Endodermal cell (in vitro differentiated cells): Measurements from ENCODE around the gene GSG1L. TPM values are rescaled to one million over a fixed set of nuclear protein-coding genes. Genes with fewer than 3 reads are reported as not detected.

ENCODE experiments used
- DNase-seq: peaks from one replicate; pipeline ENCODE4 v3.0.0-alpha.2; 2017
- H3K27ac ChIP-seq: 2 replicates; pipeline ENCODE4 v1.5.1; 2013; ENCODE audit warnings: mild to moderate bottlenecking, low read depth, low read length, moderate library complexity
- H3K27me3 ChIP-seq: 2 replicates; pipeline ENCODE4 v1.6.1; 2013; ENCODE audit warnings: mild to moderate bottlenecking, low read length, moderate library complexity; ENCODE audit not compliant: insufficient read depth, control insufficient read depth, poor library complexity, severe bottlenecking
- H3K36me3 ChIP-seq: 2 replicates; pipeline ENCODE4 v1.7.0; 2013; ENCODE audit warnings: mild to moderate bottlenecking, low read length, moderate library complexity; ENCODE audit not compliant: control insufficient read depth, insufficient read depth
- H3K4me1 ChIP-seq: one replicate; pipeline ENCODE4 v1.7.0; 2013; ENCODE audit warnings: low read length; ENCODE audit not compliant: control insufficient read depth, insufficient read depth
- H3K4me3 ChIP-seq: 2 replicates; pipeline ENCODE4 v1.5.1; 2013; ENCODE audit warnings: mild to moderate bottlenecking, low read length, moderate library complexity
- H3K9ac ChIP-seq: 2 replicates; pipeline ENCODE4 v1.6.1; 2013; ENCODE audit warnings: mild to moderate bottlenecking, low read length, moderate library complexity; ENCODE audit not compliant: poor library complexity, severe bottlenecking; ENCODE audit errors: extremely low read depth
- H3K9me3 ChIP-seq: 2 replicates; pipeline ENCODE4 v1.6.1; 2013; ENCODE audit warnings: mild to moderate bottlenecking, low read length, moderate library complexity; ENCODE audit not compliant: control insufficient read depth
- H3K27ac Mint-ChIP-seq: 2 replicates; pipeline ENCODE4 v1.8.0; 2020; ENCODE audit warnings: mixed read lengths
- H3K27me3 Mint-ChIP-seq: 2 replicates; pipeline ENCODE4 v1.8.0; 2021; ENCODE audit warnings: mild to moderate bottlenecking, mixed read lengths; ENCODE audit not compliant: insufficient read depth
- H3K36me3 Mint-ChIP-seq: 2 replicates; pipeline ENCODE4 v1.8.0; 2020; ENCODE audit warnings: low read depth, mixed read lengths
- H3K4me1 Mint-ChIP-seq: 2 replicates; pipeline ENCODE4 v1.8.0; 2020; ENCODE audit warnings: mixed read lengths
- H3K4me3 Mint-ChIP-seq: 2 replicates; pipeline ENCODE4 v1.8.0; 2020; ENCODE audit warnings: mild to moderate bottlenecking, moderate library complexity, mixed read lengths
- H3K9me3 Mint-ChIP-seq: 2 replicates; pipeline ENCODE4 v1.8.0; 2020; ENCODE audit warnings: mild to moderate bottlenecking, mixed read lengths
- CTCF ChIP-seq: fragments of 200-600 bp; sonication (generic); conservative IDR thresholded peaks from 2 replicates; pipeline ENCODE4 v1.5.0; 2021; ENCODE audit warnings: antibody characterized with exemption, mild to moderate bottlenecking
- WGBS, 2 experiments: methylation state at CpG; one replicate each; pipeline versions ENCODE4 v1.1.5 to v1.1.7; 2013; ENCODE audit warnings: missing lambda C conversion rate in 2 of 2, mixed read lengths in 1 of 2; ENCODE audit not compliant: insufficient coverage in 1 of 2, insufficient read length in 1 of 2; 5-methylcytosine and 5-hydroxymethylcytosine counted together
- total RNA-seq, 2 donors: library from RNA; stranded (reverse); fragmentation: NEBNext Ultra II Directional in 1 of 2; extraction: Animal tissue kit (Norgen Biotek cat#: 25700) in 1 of 2; gene quantifications; 2 replicates in 1 of 2; 3 replicates in 1 of 2; pipeline ENCODE4 v1.2.1, GENCODE V29; 2021

Gene GSG1L
- total RNA-seq, 2 donors from 2014 or later, result 0.24 TPM; not detected in 1

GRCh38 chr16:27819881-27820610 lies 243.5 kb downstream of the GSG1L start:
- no peaks in the 10 kb centered on the region for H3K9me3 ChIP-seq
- no peak overlapping the region for H3K4me3 Mint-ChIP-seq
- H3K36me3 Mint-ChIP-seq, result no peaks in the 10 kb centered on the region
- no peak overlapping the region for H3K4me3 ChIP-seq
- no peak for TF ChIP-seq CTCF
- H3K27ac ChIP-seq, result no peak overlapping the region
- H3K4me1 Mint-ChIP-seq, result peaks cover 9% of the 10 kb centered on the region
- DNase-seq, result peak; percentile 18
- H3K9ac ChIP-seq, result no peak overlapping the region
- no peak overlapping the region for H3K27ac Mint-ChIP-seq
- 91 to 94% methylated on average over 16 to 20 of the region's 20 CpGs for WGBS, 2 experiments
- H3K36me3 ChIP-seq, result no peaks in the 10 kb centered on the region
- no peaks in the 10 kb centered on the region for H3K9me3 Mint-ChIP-seq
- peaks cover 3% of the 10 kb centered on the region for H3K4me1 ChIP-seq
- no peaks in the 10 kb centered on the region for H3K27me3 ChIP-seq
- peaks cover 10% of the 10 kb centered on the region for H3K27me3 Mint-ChIP-seq

GRCh38 chr16:27819356-27819755 lies 244.2 kb downstream of the GSG1L start:
- Histone ChIP-seq H3K36me3 (no peaks in the 10 kb centered on the region), H3K27me3 (no peaks in the 10 kb centered on the region), H3K9me3 (no peaks in the 10 kb centered on the region), H3K4me1 (peaks cover 3% of the 10 kb centered on the region), H3K9ac (no peak overlapping the region), H3K27ac (no peak overlapping the region), H3K4me3 (no peak overlapping the region)
- Mint-ChIP-seq H3K9me3 (no peaks in the 10 kb centered on the region), H3K27ac (no peak overlapping the region), H3K36me3 (no peaks in the 10 kb centered on the region), H3K4me1 (peaks cover 9% of the 10 kb centered on the region), H3K27me3 (peaks cover 10% of the 10 kb centered on the region), H3K4me3 (no peak overlapping the region)
- DNase-seq, result peak; percentile 41
- WGBS, 2 experiments, result 92 to 93% methylated on average over 10 to 13 of the region's 13 CpGs
- TF ChIP-seq CTCF, result no peak

GRCh38 chr16:27818246-27818645 lies 245.3 kb downstream of the GSG1L start:
- WGBS, 2 experiments, result 92 to 98% methylated on average over 10 to 13 of the region's 13 CpGs
- TF ChIP-seq CTCF, result no peak
- no peaks in the 10 kb centered on the region for H3K9me3 Mint-ChIP-seq
- Histone ChIP-seq H3K9ac (no peak overlapping the region), H3K27me3 (no peaks in the 10 kb centered on the region), H3K4me1 (peaks cover 3% of the 10 kb centered on the region), H3K27ac (no peak overlapping the region), H3K9me3 (no peaks in the 10 kb centered on the region), H3K36me3 (no peaks in the 10 kb centered on the region), H3K4me3 (no peak overlapping the region)
- H3K4me3 Mint-ChIP-seq, result no peak overlapping the region
- no peak overlapping the region for H3K27ac Mint-ChIP-seq
- H3K27me3 Mint-ChIP-seq, result peaks cover 10% of the 10 kb centered on the region
- no peaks in the 10 kb centered on the region for H3K36me3 Mint-ChIP-seq
- DNase-seq, result peak; percentile 16
- H3K4me1 Mint-ChIP-seq, result peaks cover 8% of the 10 kb centered on the region
